ENCODE results near the gene GADD45G.

GADD45G gene

DNA sequence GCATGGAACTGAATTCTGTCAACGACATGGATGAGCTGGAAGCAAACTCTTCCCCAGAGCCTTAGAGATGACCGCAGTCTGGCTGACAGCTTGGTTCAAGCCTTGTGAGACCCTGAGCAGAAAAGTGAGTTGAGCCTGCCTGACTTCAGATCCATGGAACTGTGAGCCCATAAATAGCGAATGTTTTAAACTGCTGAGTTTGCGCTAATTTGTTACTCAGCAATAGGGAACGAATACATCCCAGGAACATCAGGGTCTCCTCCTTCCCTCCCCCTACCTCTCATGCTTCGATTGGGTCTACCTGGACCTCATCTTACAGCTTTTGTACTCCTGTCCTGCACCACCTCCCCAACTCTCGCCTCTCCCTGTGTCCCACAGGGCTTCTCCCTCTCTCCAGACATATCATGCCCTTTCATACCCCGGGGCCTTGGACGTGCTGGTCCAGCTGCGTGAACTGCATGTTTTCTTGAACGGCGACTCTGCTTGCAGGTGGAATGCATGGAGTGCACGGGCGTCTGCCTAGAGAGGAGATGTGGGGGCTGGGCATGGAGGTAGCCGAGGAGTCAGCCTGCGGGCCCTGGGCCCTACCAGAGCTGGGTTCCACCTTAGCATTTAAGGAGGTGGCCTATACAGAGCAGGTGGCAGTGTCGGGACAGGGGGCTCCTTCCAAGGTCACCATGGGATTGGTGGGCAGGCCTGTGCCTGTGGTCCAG is 7.9 kb downstream of the GADD45G start:
- TF ChIP-seq ISL1 (CRISPR knock-in tag; IDR thresholded peaks at IDR 0.05) (no peak), ZFP3 (CRISPR knock-in tag; IDR thresholded peaks at IDR 0.05) (no peak), SNAI2 (CRISPR knock-in tag; IDR thresholded peaks at IDR 0.05) (no peak), ZNF8 (CRISPR knock-in tag; IDR thresholded peaks at IDR 0.05) (no peak), ESRRG (CRISPR knock-in tag; IDR thresholded peaks at IDR 0.05) (no peak), RARB (CRISPR knock-in tag; IDR thresholded peaks at IDR 0.05) (no peak), CSDC2 (CRISPR knock-in tag; IDR thresholded peaks at IDR 0.05) (no peak), ZFP30 (CRISPR knock-in tag; IDR thresholded peaks at IDR 0.05) (no peak), TOX (CRISPR knock-in tag; IDR thresholded peaks at IDR 0.05; ENCODE audit: borderline replicate concordance) (no peak), ARNTL (CRISPR knock-in tag; IDR thresholded peaks at IDR 0.05; ENCODE audit: borderline replicate concordance, low read depth) (no peak), PPARA (CRISPR knock-in tag; IDR thresholded peaks at IDR 0.05; ENCODE audit: borderline replicate concordance) (no peak)
- TF ChIP-seq, protein P1, sequence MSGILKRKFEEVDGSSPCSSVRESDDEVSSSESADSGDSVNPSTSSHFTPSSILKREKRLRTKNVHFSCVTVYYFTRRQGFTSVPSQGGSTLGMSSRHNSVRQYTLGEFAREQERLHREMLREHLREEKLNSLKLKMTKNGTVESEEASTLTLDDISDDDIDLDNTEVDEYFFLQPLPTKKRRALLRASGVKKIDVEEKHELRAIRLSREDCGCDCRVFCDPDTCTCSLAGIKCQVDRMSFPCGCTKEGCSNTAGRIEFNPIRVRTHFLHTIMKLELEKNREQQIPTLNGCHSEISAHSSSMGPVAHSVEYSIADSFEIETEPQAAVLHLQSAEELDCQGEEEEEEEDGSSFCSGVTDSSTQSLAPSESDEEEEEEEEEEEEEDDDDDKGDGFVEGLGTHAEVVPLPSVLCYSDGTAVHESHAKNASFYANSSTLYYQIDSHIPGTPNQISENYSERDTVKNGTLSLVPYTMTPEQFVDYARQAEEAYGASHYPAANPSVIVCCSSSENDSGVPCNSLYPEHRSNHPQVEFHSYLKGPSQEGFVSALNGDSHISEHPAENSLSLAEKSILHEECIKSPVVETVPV (CRISPR knock-in tag; IDR thresholded peaks at IDR 0.05): no peak
- TF ChIP-seq, protein P2, sequence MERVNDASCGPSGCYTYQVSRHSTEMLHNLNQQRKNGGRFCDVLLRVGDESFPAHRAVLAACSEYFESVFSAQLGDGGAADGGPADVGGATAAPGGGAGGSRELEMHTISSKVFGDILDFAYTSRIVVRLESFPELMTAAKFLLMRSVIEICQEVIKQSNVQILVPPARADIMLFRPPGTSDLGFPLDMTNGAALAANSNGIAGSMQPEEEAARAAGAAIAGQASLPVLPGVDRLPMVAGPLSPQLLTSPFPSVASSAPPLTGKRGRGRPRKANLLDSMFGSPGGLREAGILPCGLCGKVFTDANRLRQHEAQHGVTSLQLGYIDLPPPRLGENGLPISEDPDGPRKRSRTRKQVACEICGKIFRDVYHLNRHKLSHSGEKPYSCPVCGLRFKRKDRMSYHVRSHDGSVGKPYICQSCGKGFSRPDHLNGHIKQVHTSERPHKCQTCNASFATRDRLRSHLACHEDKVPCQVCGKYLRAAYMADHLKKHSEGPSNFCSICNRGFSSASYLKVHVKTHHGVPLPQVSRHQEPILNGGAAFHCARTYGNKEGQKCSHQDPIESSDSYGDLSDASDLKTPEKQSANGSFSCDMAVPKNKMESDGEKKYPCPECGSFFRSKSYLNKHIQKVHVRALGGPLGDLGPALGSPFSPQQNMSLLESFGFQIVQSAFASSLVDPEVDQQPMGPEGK (CRISPR knock-in tag; IDR thresholded peaks at IDR 0.05; ENCODE audit: borderline replicate concordance): no peak
- TF ChIP-seq, protein P3, sequence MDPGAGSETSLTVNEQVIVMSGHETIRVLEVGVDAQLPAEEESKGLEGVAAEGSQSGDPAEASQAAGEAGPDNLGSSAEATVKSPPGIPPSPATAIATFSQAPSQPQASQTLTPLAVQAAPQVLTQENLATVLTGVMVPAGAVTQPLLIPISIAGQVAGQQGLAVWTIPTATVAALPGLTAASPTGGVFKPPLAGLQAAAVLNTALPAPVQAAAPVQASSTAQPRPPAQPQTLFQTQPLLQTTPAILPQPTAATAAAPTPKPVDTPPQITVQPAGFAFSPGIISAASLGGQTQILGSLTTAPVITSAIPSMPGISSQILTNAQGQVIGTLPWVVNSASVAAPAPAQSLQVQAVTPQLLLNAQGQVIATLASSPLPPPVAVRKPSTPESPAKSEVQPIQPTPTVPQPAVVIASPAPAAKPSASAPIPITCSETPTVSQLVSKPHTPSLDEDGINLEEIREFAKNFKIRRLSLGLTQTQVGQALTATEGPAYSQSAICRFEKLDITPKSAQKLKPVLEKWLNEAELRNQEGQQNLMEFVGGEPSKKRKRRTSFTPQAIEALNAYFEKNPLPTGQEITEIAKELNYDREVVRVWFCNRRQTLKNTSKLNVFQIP (CRISPR knock-in tag; IDR thresholded peaks at IDR 0.05; ENCODE audit: borderline replicate concordance, low read depth): no peak
- TF ChIP-seq, protein P4, sequence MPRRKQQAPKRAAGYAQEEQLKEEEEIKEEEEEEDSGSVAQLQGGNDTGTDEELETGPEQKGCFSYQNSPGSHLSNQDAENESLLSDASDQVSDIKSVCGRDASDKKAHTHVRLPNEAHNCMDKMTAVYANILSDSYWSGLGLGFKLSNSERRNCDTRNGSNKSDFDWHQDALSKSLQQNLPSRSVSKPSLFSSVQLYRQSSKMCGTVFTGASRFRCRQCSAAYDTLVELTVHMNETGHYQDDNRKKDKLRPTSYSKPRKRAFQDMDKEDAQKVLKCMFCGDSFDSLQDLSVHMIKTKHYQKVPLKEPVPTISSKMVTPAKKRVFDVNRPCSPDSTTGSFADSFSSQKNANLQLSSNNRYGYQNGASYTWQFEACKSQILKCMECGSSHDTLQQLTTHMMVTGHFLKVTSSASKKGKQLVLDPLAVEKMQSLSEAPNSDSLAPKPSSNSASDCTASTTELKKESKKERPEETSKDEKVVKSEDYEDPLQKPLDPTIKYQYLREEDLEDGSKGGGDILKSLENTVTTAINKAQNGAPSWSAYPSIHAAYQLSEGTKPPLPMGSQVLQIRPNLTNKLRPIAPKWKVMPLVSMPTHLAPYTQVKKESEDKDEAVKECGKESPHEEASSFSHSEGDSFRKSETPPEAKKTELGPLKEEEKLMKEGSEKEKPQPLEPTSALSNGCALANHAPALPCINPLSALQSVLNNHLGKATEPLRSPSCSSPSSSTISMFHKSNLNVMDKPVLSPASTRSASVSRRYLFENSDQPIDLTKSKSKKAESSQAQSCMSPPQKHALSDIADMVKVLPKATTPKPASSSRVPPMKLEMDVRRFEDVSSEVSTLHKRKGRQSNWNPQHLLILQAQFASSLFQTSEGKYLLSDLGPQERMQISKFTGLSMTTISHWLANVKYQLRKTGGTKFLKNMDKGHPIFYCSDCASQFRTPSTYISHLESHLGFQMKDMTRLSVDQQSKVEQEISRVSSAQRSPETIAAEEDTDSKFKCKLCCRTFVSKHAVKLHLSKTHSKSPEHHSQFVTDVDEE (CRISPR knock-in tag; IDR thresholded peaks at IDR 0.05): no peak
- no peak for ATAC-seq

DNA sequence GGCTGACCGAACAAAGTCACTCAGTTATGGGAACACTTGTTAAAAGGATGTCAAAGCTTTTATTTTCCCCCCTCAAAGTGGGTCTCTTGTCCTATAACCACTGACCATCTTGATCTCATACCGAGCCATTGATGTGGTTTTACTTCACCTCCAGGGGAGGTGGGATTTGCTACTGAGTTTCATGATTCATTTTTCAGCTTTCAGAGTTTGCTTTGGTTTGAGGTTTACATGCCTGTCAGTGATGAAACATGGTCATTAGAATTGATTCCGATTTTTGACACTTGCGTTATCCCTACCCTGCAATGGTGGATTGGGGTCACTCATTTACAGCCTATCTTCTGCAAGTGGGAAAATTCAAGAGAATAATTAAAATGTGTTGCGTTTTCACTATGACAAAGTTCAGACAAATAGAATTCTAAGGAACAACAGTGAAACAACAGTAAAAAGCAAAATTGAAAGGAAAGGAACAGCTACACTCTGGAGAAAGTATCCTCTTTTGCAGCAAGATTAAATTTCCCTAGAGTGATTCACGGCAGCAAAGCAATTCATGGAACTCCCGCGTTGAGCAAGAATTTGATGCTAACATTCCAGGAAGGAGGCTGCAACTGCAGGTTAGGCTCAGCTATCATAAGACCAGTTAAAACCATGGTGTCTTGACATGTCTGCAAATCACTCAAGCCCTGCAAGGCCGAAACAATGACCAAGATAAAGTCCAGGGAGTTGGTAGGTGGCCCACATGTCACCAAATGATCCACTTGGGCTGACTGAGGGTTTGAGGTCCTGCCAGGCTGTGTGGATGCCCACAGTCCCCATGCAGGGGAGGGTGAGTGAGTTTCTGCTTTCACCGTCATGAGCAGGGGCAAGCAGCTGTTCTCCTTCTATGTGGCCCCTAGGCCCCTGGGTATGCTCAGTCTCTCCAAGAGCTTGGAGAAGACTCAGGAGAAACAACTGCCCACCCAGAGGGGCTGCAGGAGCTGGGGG is 9.4 kb downstream of the GADD45G start:
- TF ChIP-seq BACH2 (CRISPR knock-in tag; IDR thresholded peaks at IDR 0.05; ENCODE audit: borderline replicate concordance): no peak
- no peak for TF ChIP-seq RARB (CRISPR knock-in tag; IDR thresholded peaks at IDR 0.05)
- TF ChIP-seq ZFP30 (CRISPR knock-in tag; IDR thresholded peaks at IDR 0.05): no peak
- no peak for ATAC-seq

DNA sequence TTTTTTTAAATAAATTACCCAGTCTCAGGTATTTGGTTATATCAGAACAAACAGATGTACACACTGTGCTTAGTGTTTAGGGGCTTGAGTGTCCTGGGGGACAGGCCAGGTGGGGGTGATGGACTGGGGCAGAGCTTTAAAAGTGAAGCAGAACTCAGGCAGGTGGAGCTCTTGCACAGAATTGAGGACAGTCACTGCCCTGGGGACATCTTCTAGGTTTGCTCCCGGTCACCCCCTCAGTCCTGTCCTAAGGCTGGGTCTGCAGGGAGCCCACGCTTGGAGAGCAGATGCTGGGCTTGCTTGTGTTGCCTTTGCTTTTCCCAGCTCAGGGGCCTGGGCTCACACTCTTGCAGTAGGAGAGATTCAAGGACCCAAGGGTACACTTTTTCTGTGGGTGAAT is 10.8 kb downstream of the GADD45G start:
- TF ChIP-seq TCF4 (CRISPR knock-in tag; IDR thresholded peaks at IDR 0.05; ENCODE audit: borderline replicate concordance) (no peak), CSDC2 (CRISPR knock-in tag; IDR thresholded peaks at IDR 0.05) (no peak), ARNTL (CRISPR knock-in tag; IDR thresholded peaks at IDR 0.05; ENCODE audit: borderline replicate concordance, low read depth) (no peak), ZC3H10 (CRISPR knock-in tag; IDR thresholded peaks at IDR 0.05) (no peak), RARB (CRISPR knock-in tag; IDR thresholded peaks at IDR 0.05) (no peak), GLIS3 (CRISPR knock-in tag; IDR thresholded peaks at IDR 0.05) (no peak), ISL1 (CRISPR knock-in tag; IDR thresholded peaks at IDR 0.05) (no peak), TOX (CRISPR knock-in tag; IDR thresholded peaks at IDR 0.05; ENCODE audit: borderline replicate concordance) (no peak), PPARA (CRISPR knock-in tag; IDR thresholded peaks at IDR 0.05; ENCODE audit: borderline replicate concordance) (no peak), ZFP30 (CRISPR knock-in tag; IDR thresholded peaks at IDR 0.05) (no peak)
- TF ChIP-seq, protein P2 (CRISPR knock-in tag; IDR thresholded peaks at IDR 0.05; ENCODE audit: borderline replicate concordance): no peak
- TF ChIP-seq, protein P4 (CRISPR knock-in tag; IDR thresholded peaks at IDR 0.05): no peak
- no peak for ATAC-seq

Data from SK-N-SH treated with all-trans-retinoic acid at 6 μM for 48 hours (cell line).